ENCODE results near the gene IGF2R.

- TF ChIP-seq CTCF (IDR thresholded peaks at IDR 0.05 in 4 of 5, conservative IDR thresholded peaks at IDR 0.05 in 1 of 5), result no peak
- TF ChIP-seq POLR2A (IDR thresholded peaks at IDR 0.05), result no peak
Measured at GRCh38 chr6:159919800-159920199, 49.1 kb upstream of the IGF2R start.

All from gastrocnemius medialis (tissue), 4 donors.